SK-N-SH (cell line): Measurements from ENCODE around the gene GPR68.

Experiments used
- EZH2phosphoT487 ChIP-seq: fragments of 200-600 bp; sonication (generic); IDR thresholded peaks from 2 replicates; pipeline ENCODE4 v1.6.1; 2017; ENCODE audit warnings: low read depth, mixed run types, mild to moderate bottlenecking, antibody characterized with exemption, moderate library complexity, borderline replicate concordance
- JUND ChIP-seq: IDR thresholded peaks from 2 replicates; pipeline ENCODE4 v1.4.0; 2012
- NRF1 ChIP-seq: IDR thresholded peaks from 2 replicates; pipeline ENCODE4 v1.6.1; 2012; ENCODE audit warnings: low read depth, mild to moderate bottlenecking, low read length
- POLR2AphosphoS5 ChIP-seq: IDR thresholded peaks from 2 replicates; pipeline ENCODE4 v1.6.1; 2012; ENCODE audit warnings: low read depth, low read length
- SIN3A ChIP-seq: IDR thresholded peaks from 2 replicates; pipeline ENCODE4 v1.6.1; 2012; ENCODE audit warnings: low read depth, mild to moderate bottlenecking, low read length, moderate library complexity, borderline replicate concordance
- SMC3 ChIP-seq: IDR thresholded peaks from 2 replicates; pipeline ENCODE4 v1.6.1; 2012; ENCODE audit warnings: low read depth, low read length, improper control_type of control experiment
- TEAD4 ChIP-seq: IDR thresholded peaks from 2 replicates; pipeline ENCODE4 v1.4.0; 2012; ENCODE audit warnings: mild to moderate bottlenecking, borderline replicate concordance; ENCODE audit not compliant: insufficient read depth
- YY1 ChIP-seq: IDR thresholded peaks from 2 replicates; pipeline ENCODE4 v1.4.0; 2012; ENCODE audit warnings: low read depth, mild to moderate bottlenecking
- TF ChIP-seq, protein P1 (sequence below): fragments of 200-600 bp; sonication (generic); IDR thresholded peaks from 2 replicates; pipeline ENCODE4 v1.6.1; 2017; ENCODE audit warnings: antibody characterized with exemption, mild to moderate bottlenecking, moderate library complexity

DNA sequence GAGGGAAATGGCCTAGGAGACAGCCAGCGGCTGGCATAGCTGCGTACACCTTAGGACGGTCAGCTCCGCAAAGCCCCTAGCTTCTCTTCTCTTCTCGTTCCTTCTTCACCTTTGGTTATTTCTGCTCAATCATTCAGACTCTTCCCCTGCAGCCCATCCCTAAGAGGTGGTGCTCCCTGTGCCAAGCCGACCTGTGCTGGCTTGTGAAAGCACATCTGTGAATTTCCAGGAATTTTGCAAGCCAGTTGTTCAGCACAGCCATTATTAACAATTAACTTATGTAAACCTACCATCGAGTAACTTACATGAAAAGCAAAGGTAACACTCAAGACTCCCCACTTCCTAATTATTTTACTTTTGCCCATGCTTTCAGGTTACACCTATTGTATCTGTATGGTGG lies 20.9 kb upstream of the GPR68 start:
- TF ChIP-seq TEAD4 = no peak
- TF ChIP-seq SIN3A = no peak
- TF ChIP-seq SMC3 = no peak
- TF ChIP-seq JUND = no peak
- TF ChIP-seq, protein P1, sequence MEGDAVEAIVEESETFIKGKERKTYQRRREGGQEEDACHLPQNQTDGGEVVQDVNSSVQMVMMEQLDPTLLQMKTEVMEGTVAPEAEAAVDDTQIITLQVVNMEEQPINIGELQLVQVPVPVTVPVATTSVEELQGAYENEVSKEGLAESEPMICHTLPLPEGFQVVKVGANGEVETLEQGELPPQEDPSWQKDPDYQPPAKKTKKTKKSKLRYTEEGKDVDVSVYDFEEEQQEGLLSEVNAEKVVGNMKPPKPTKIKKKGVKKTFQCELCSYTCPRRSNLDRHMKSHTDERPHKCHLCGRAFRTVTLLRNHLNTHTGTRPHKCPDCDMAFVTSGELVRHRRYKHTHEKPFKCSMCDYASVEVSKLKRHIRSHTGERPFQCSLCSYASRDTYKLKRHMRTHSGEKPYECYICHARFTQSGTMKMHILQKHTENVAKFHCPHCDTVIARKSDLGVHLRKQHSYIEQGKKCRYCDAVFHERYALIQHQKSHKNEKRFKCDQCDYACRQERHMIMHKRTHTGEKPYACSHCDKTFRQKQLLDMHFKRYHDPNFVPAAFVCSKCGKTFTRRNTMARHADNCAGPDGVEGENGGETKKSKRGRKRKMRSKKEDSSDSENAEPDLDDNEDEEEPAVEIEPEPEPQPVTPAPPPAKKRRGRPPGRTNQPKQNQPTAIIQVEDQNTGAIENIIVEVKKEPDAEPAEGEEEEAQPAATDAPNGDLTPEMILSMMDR = no peak
- no peak for TF ChIP-seq YY1
- TF ChIP-seq EZH2phosphoT487 = no peak
- no peak for TF ChIP-seq POLR2AphosphoS5
- TF ChIP-seq NRF1 = no peak
